ENCODE measurements around the gene DNAI1.

Gene DNAI1

GRCh38 chr9:34562135-34562745 is 103.6 kb downstream of the DNAI1 start:
- Mint-ChIP-seq H3K9me3 (no peaks in the 10 kb centered on the region), H3K4me1 (ENCODE audit: low read depth) (peaks cover 7% of the 10 kb centered on the region), H3K27me3 (peaks cover 61% of the 10 kb centered on the region), H3K36me3 (ENCODE audit: low read depth) (no peaks in the 10 kb centered on the region), H3K27ac (no peak overlapping the region), H3K4me3 (no peak overlapping the region)
- intact Hi-C loops (cut with micrococcal nuclease), result loop anchor here (1.0 kb wide), 1 partner anchor 41 kb away; no protein-coding TSS in a partner anchor

- H3K27me3 Mint-ChIP-seq, result peaks cover 56% of the 10 kb centered on the region
Observed at GRCh38 chr9:34563262-34563661, 104.7 kb downstream of the DNAI1 start.

GRCh38 chr9:34564617-34565016 is 106.0 kb downstream of the DNAI1 start:
- intact Hi-C loops (cut with micrococcal nuclease), result no loop called here
- H3K36me3 Mint-ChIP-seq (ENCODE audit: low read depth), result no peaks in the 10 kb centered on the region
- peaks cover 51% of the 10 kb centered on the region for H3K27me3 Mint-ChIP-seq
- H3K4me3 Mint-ChIP-seq, result no peak overlapping the region
- no peak overlapping the region for H3K27ac Mint-ChIP-seq
- H3K9me3 Mint-ChIP-seq, result no peaks in the 10 kb centered on the region
- peaks cover 7% of the 10 kb centered on the region for H3K4me1 Mint-ChIP-seq (ENCODE audit: low read depth)

More at GRCh38 chr9:34563262-34563661, 104.7 kb downstream of the DNAI1 start:
- Mint-ChIP-seq H3K27ac (no peak overlapping the region), H3K36me3 (ENCODE audit: low read depth) (no peaks in the 10 kb centered on the region), H3K4me1 (ENCODE audit: low read depth) (peaks cover 7% of the 10 kb centered on the region), H3K9me3 (no peaks in the 10 kb centered on the region), H3K4me3 (no peak overlapping the region)
- intact Hi-C loops (cut with micrococcal nuclease), result no loop called here

- no peaks in the 10 kb centered on the region for H3K36me3 Mint-ChIP-seq (ENCODE audit: low read depth)
- intact Hi-C loops (cut with micrococcal nuclease), result no loop called here
- no peaks in the 10 kb centered on the region for H3K9me3 Mint-ChIP-seq
- no peaks in the 10 kb centered on the region for H3K4me1 Mint-ChIP-seq (ENCODE audit: low read depth)
- no peak overlapping the region for H3K4me3 Mint-ChIP-seq
- H3K27me3 Mint-ChIP-seq, result peaks cover 51% of the 10 kb centered on the region
- H3K27ac Mint-ChIP-seq, result no peak overlapping the region
Observed at GRCh38 chr9:34565856-34566255, 107.3 kb downstream of the DNAI1 start.

GRCh38 chr9:34566322-34566721 is 107.7 kb downstream of the DNAI1 start:
- peaks cover 50% of the 10 kb centered on the region for H3K27me3 Mint-ChIP-seq
- no peaks in the 10 kb centered on the region for H3K36me3 Mint-ChIP-seq (ENCODE audit: low read depth)
- intact Hi-C loops (cut with micrococcal nuclease), result no loop called here
- no peak overlapping the region for H3K27ac Mint-ChIP-seq
- no peaks in the 10 kb centered on the region for H3K9me3 Mint-ChIP-seq
- no peak overlapping the region for H3K4me3 Mint-ChIP-seq
- no peaks in the 10 kb centered on the region for H3K4me1 Mint-ChIP-seq (ENCODE audit: low read depth)

GRCh38 chr9:34566972-34567371 is 108.4 kb downstream of the DNAI1 start:
- H3K4me1 Mint-ChIP-seq (ENCODE audit: low read depth), result no peaks in the 10 kb centered on the region
- no peaks in the 10 kb centered on the region for H3K9me3 Mint-ChIP-seq
- H3K27ac Mint-ChIP-seq, result no peak overlapping the region
- no peaks in the 10 kb centered on the region for H3K36me3 Mint-ChIP-seq (ENCODE audit: low read depth)
- peaks cover 54% of the 10 kb centered on the region for H3K27me3 Mint-ChIP-seq
- intact Hi-C loops (cut with micrococcal nuclease), result no loop called here
- H3K4me3 Mint-ChIP-seq, result no peak overlapping the region

DNA sequence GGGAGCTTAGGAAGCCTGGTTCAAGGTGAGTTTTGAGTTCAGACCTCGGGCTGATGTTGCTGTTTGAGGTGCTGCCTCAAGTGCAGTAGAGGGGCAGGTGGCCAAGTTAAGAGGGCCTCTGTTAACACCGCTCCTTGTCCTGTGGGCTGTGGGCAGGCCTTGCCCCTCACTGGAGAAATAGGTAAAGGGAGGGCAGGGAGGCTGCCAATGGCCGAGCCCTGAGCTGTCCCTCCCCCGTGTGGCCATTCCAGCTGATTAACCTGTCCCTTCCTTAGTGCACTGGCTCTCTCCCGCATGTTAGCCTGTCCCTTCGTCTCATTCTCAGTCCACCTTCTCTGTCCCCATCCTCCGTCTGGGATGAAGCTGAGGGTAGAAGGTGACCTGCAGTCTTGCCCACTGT is 109.5 kb downstream of the DNAI1 start:
- Mint-ChIP-seq H3K4me3 (no peak overlapping the region), H3K9me3 (no peaks in the 10 kb centered on the region), H3K27ac (no peak overlapping the region), H3K36me3 (ENCODE audit: low read depth) (no peaks in the 10 kb centered on the region), H3K27me3 (peaks cover 49% of the 10 kb centered on the region), H3K4me1 (ENCODE audit: low read depth) (no peaks in the 10 kb centered on the region)
- intact Hi-C loops (cut with micrococcal nuclease), result no loop called here

DNA sequence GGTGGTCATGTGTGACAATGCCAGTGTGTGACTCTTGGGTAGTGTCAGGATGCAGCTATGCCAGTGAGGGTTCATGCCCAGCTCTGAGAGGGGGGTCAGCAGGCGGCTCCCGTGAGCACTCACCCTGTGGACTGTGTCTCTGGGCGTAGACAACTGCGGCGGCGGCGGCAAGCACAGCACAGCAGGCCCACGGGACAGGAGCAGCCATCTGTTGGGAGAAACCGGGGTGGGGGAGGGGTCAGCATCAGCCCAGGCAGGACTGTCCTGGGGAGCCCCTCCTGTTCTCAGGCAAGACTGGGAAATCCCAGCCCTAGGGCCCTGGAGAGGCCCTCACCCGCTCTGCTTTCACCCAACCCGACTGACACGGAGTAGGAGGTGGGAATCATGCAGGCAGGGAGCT is 110.2 kb downstream of the DNAI1 start:
- intact Hi-C loops (cut with micrococcal nuclease), result no loop called here
- H3K27me3 Mint-ChIP-seq, result peaks cover 46% of the 10 kb centered on the region
- no peaks in the 10 kb centered on the region for H3K4me1 Mint-ChIP-seq (ENCODE audit: low read depth)
- no peaks in the 10 kb centered on the region for H3K9me3 Mint-ChIP-seq
- H3K36me3 Mint-ChIP-seq (ENCODE audit: low read depth), result no peaks in the 10 kb centered on the region
- H3K4me3 Mint-ChIP-seq, result no peak overlapping the region
- no peak overlapping the region for H3K27ac Mint-ChIP-seq

- Mint-ChIP-seq H3K27ac (no peak overlapping the region), H3K4me3 (no peak overlapping the region), H3K27me3 (peaks cover 48% of the 10 kb centered on the region), H3K4me1 (ENCODE audit: low read depth) (no peaks in the 10 kb centered on the region), H3K9me3 (no peaks in the 10 kb centered on the region), H3K36me3 (ENCODE audit: low read depth) (no peaks in the 10 kb centered on the region)
- intact Hi-C loops (cut with micrococcal nuclease), result no loop called here
Observed at GRCh38 chr9:34570376-34570775, 111.8 kb downstream of the DNAI1 start.

All from dendritic cell treated with granulocyte-macrophage colony-stimulating factor and Interleukin-4, amounts not matched to agents 40 ng/mL and 50 ng/mL, for 4 days (primary cell).